SK-N-SH treated with all-trans-retinoic acid at 6 μM for 48 hours (cell line): ENCODE data around the gene PSMB3.

Source experiments
- ARNTL ChIP-seq: fragments of 450-650 bp; formaldehyde crosslinking; IDR thresholded peaks from 2 replicates; pipeline ENCODE4 v1.5.0; 2020; ENCODE audit warnings: low read depth, mild to moderate bottlenecking, moderate library complexity, borderline replicate concordance
- CSDC2 ChIP-seq: fragments of 250-450 bp; sonication (Bioruptor Pico); IDR thresholded peaks from 2 replicates; pipeline ENCODE4 v1.5.0; 2020; ENCODE audit warnings: mild to moderate bottlenecking, moderate library complexity
- ESRRG ChIP-seq: fragments of 250-450 bp; sonication (Bioruptor Pico); IDR thresholded peaks from 2 replicates; pipeline ENCODE4 v1.6.1; 2021; ENCODE audit warnings: mild to moderate bottlenecking
- GLIS3 ChIP-seq: fragments of 250-450 bp; sonication (Bioruptor Pico); IDR thresholded peaks from 2 replicates; pipeline ENCODE4 v1.5.0; 2020; ENCODE audit warnings: mild to moderate bottlenecking, moderate library complexity
- POU6F1 ChIP-seq: fragments of 250-450 bp; sonication (Bioruptor Pico); IDR thresholded peaks from 2 replicates; pipeline ENCODE4 v1.8.0; 2021; ENCODE audit warnings: low read depth, mild to moderate bottlenecking, moderate library complexity, borderline replicate concordance
- SNAI2 ChIP-seq: fragments of 250-450 bp; sonication (Bioruptor Pico); IDR thresholded peaks from 2 replicates; pipeline ENCODE4 v1.5.0; 2020; ENCODE audit warnings: mild to moderate bottlenecking, moderate library complexity
- TCF4 ChIP-seq: fragments of 250-450 bp; sonication (Bioruptor Pico); IDR thresholded peaks from 2 replicates; pipeline ENCODE4 v1.8.0; 2021; ENCODE audit warnings: mild to moderate bottlenecking, moderate library complexity, borderline replicate concordance
- ZFP3 ChIP-seq: fragments of 250-450 bp; sonication (Bioruptor Pico); IDR thresholded peaks from 2 replicates; pipeline ENCODE4 v1.5.0; 2020; ENCODE audit warnings: mild to moderate bottlenecking, moderate library complexity
- TF ChIP-seq, protein P1 (sequence below): fragments of 250-450 bp; sonication (Bioruptor Pico); IDR thresholded peaks from 2 replicates; pipeline ENCODE4 v1.5.1; 2020; ENCODE audit warnings: low read depth, mild to moderate bottlenecking, moderate library complexity

GRCh38 chr17:38773258-38773657 is 20.7 kb downstream of the PSMB3 start:
- TF ChIP-seq ARNTL (CRISPR knock-in tag) (no peak), SNAI2 (no peak), GLIS3 (no peak), TCF4 (CRISPR knock-in tag) (no peak), ZFP3 (no peak), CSDC2 (CRISPR knock-in tag) (no peak), POU6F1 (CRISPR knock-in tag) (no peak), ESRRG (CRISPR knock-in tag) (no peak)
- TF ChIP-seq, protein P1, sequence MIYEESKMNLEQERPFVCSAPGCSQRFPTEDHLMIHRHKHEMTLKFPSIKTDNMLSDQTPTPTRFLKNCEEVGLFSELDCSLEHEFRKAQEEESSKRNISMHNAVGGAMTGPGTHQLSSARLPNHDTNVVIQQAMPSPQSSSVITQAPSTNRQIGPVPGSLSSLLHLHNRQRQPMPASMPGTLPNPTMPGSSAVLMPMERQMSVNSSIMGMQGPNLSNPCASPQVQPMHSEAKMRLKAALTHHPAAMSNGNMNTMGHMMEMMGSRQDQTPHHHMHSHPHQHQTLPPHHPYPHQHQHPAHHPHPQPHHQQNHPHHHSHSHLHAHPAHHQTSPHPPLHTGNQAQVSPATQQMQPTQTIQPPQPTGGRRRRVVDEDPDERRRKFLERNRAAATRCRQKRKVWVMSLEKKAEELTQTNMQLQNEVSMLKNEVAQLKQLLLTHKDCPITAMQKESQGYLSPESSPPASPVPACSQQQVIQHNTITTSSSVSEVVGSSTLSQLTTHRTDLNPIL: no peak
